Midbrain (tissue), 1 donor: ENCODE data around the gene INTS4.
A peak's percentile ranks its signal among the peaks of the same experiment; 100 is the strongest.
"Not testable (repeated sequence)": the region's sequence is repeated elsewhere in the genome, so short reads cannot be mapped to it uniquely, and the experiment has no call there.

Experiments used
- DNase-seq: peaks from one replicate; lab custom pipeline; 2025; lab: John Stamatoyannopoulos, UW

The INTS4 gene

GRCh38 chr11:78023426-78023825 lies 29.0 kb upstream of the INTS4 start:
- no peak for DNase-seq

GRCh38 chr11:78022397-78023396 lies 28.2 kb upstream of the INTS4 start, which contains the start of gene KCTD14:
Gene KCTD14 (minus strand): TSS chr11:78023276. CDS start chr11:78023249, 27 bp downstream.
- DNase-seq, result no peak

- DNase-seq, result no peak
These were observed 27.1 kb upstream of the INTS4 start for GRCh38 chr11:78021611-78022010.

GRCh38 chr11:78020246-78020645 lies 25.8 kb upstream of the INTS4 start:
- no peak for DNase-seq

- DNase-seq, result no peak
These were observed 25.3 kb upstream of the INTS4 start for GRCh38 chr11:78019808-78020207.

- DNase-seq, result no peak
These were observed 21.4 kb upstream of the INTS4 start for GRCh38 chr11:78015878-78016277.

GRCh38 chr11:78014937-78015520 lies 20.6 kb upstream of the INTS4 start:
- not testable (repeated sequence) for DNase-seq

GRCh38 chr11:78011301-78011700 lies 16.8 kb upstream of the INTS4 start:
- DNase-seq, result no peak

- DNase-seq, result no peak
These were observed 16.3 kb upstream of the INTS4 start for GRCh38 chr11:78010755-78011154.

GRCh38 chr11:78010304-78010703 lies 15.8 kb upstream of the INTS4 start:
- DNase-seq, result no peak

GRCh38 chr11:78009062-78009461 lies 14.6 kb upstream of the INTS4 start:
- DNase-seq, result no peak

- DNase-seq, result peak; percentile 48
These were observed 5.7 kb upstream of the INTS4 start for GRCh38 chr11:78000193-78000592.

GRCh38 chr11:77999446-78000030 lies 5.1 kb upstream of the INTS4 start:
- no peak for DNase-seq

GRCh38 chr11:77993902-77994301 lies 566 bp downstream of the INTS4 start:
- no peak for DNase-seq

GRCh38 chr11:77990981-77991380 lies 3.5 kb downstream of the INTS4 start:
- DNase-seq, result no peak

GRCh38 chr11:77986456-77986855 lies 8.0 kb downstream of the INTS4 start:
- DNase-seq, result not testable (repeated sequence)

GRCh38 chr11:77981346-77981947 lies 13.0 kb downstream of the INTS4 start:
- DNase-seq, result no peak

GRCh38 chr11:77968337-77968736 lies 26.1 kb downstream of the INTS4 start:
- DNase-seq, result no peak

GRCh38 chr11:77967753-77968152 lies 26.7 kb downstream of the INTS4 start:
- no peak for DNase-seq

GRCh38 chr11:77967121-77967520 lies 27.3 kb downstream of the INTS4 start:
- DNase-seq, result no peak

- DNase-seq, result no peak
These were observed 28.1 kb downstream of the INTS4 start for GRCh38 chr11:77966338-77966737.

GRCh38 chr11:77959434-77959833 lies 35.0 kb downstream of the INTS4 start:
- no peak for DNase-seq
